HUES6 (cell line): ENCODE measurements around the gene SYT13.

Experiments
- H3K27ac ChIP-seq: 2 replicates; pipeline ENCODE4 v1.7.0; 2013; ENCODE audit warnings: low read depth, mild to moderate bottlenecking, low read length, inconsistent platforms
- H3K27me3 ChIP-seq: 2 replicates; pipeline ENCODE4 v1.6.1; 2013; ENCODE audit warnings: low read length; ENCODE audit not compliant: control insufficient read depth, insufficient read depth
- H3K36me3 ChIP-seq: 2 replicates; pipeline ENCODE4 v1.6.1; 2013; ENCODE audit warnings: low read length; ENCODE audit not compliant: control insufficient read depth, insufficient read depth
- H3K4me1 ChIP-seq: 2 replicates; pipeline ENCODE4 v1.6.1; 2013; ENCODE audit warnings: low read length; ENCODE audit not compliant: control insufficient read depth, insufficient read depth
- H3K4me3 ChIP-seq: 2 replicates; pipeline ENCODE4 v1.5.1; 2013; ENCODE audit warnings: low read depth, low read length
- H3K9ac ChIP-seq: one replicate; pipeline ENCODE4 v1.6.1; 2013; ENCODE audit warnings: mild to moderate bottlenecking, low read length
- H3K9me3 ChIP-seq: 2 replicates; pipeline ENCODE4 v1.6.1; 2013; ENCODE audit warnings: low read depth, low read length; ENCODE audit not compliant: control insufficient read depth, insufficient read depth

SYT13 gene

GRCh38 chr11:45208135-45208534 is 78.0 kb downstream of the SYT13 start:
- Histone ChIP-seq H3K27me3 (no peaks in the 10 kb centered on the region), H3K4me3 (no peak overlapping the region), H3K4me1 (peaks cover 17% of the 10 kb centered on the region), H3K27ac (no peak overlapping the region), H3K9me3 (no peaks in the 10 kb centered on the region), H3K9ac (no peak overlapping the region), H3K36me3 (no peaks in the 10 kb centered on the region)

- H3K36me3 ChIP-seq = no peaks in the 10 kb centered on the region
- H3K27me3 ChIP-seq = no peaks in the 10 kb centered on the region
- no peaks in the 10 kb centered on the region for H3K9me3 ChIP-seq
- no peak overlapping the region for H3K9ac ChIP-seq
- H3K4me1 ChIP-seq = peaks cover 17% of the 10 kb centered on the region
- no peak overlapping the region for H3K4me3 ChIP-seq
- H3K27ac ChIP-seq = no peak overlapping the region
These were observed 80.2 kb downstream of the SYT13 start for GRCh38 chr11:45205978-45206377.

- Histone ChIP-seq H3K36me3 (no peaks in the 10 kb centered on the region), H3K4me3 (no peak overlapping the region), H3K27ac (no peak overlapping the region), H3K9me3 (no peaks in the 10 kb centered on the region), H3K27me3 (no peaks in the 10 kb centered on the region), H3K4me1 (peaks cover 6% of the 10 kb centered on the region; the same call in 1 of the 2 replicates), H3K9ac (no peak overlapping the region)
These were observed 81.4 kb downstream of the SYT13 start for GRCh38 chr11:45204761-45205160.

- H3K9ac ChIP-seq = no peak overlapping the region
- no peak overlapping the region for H3K4me3 ChIP-seq
- H3K27me3 ChIP-seq = no peaks in the 10 kb centered on the region
- peaks cover 3% of the 10 kb centered on the region; the same call in 1 of the 2 replicates for H3K9me3 ChIP-seq
- H3K4me1 ChIP-seq = no peaks in the 10 kb centered on the region
- no peak overlapping the region for H3K27ac ChIP-seq
- H3K36me3 ChIP-seq = no peaks in the 10 kb centered on the region
These were observed 92.4 kb downstream of the SYT13 start for GRCh38 chr11:45193695-45194094.
